AG09319 (cell line): Measurements from ENCODE around the gene ARHGEF6.

ENCODE experiments used
- DNase-seq: peaks from one replicate; pipeline ENCODE4 v3.0.0-alpha.2; 2010; ENCODE audit warnings: low read depth; ENCODE audit errors: extremely low read depth
- TF ChIP-seq, protein P1 (sequence below): IDR thresholded peaks from 2 replicates; pipeline ENCODE4 v1.5.1; 2011; ENCODE audit warnings: low read depth, mild to moderate bottlenecking, inconsistent platforms, low read length, moderate library complexity

The ARHGEF6 gene, protein sequence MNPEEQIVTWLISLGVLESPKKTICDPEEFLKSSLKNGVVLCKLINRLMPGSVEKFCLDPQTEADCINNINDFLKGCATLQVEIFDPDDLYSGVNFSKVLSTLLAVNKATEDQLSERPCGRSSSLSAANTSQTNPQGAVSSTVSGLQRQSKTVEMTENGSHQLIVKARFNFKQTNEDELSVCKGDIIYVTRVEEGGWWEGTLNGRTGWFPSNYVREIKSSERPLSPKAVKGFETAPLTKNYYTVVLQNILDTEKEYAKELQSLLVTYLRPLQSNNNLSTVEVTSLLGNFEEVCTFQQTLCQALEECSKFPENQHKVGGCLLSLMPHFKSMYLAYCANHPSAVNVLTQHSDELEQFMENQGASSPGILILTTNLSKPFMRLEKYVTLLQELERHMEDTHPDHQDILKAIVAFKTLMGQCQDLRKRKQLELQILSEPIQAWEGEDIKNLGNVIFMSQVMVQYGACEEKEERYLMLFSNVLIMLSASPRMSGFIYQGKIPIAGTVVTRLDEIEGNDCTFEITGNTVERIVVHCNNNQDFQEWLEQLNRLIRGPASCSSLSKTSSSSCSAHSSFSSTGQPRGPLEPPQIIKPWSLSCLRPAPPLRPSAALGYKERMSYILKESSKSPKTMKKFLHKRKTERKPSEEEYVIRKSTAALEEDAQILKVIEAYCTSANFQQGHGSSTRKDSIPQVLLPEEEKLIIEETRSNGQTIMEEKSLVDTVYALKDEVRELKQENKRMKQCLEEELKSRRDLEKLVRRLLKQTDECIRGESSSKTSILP

DNA sequence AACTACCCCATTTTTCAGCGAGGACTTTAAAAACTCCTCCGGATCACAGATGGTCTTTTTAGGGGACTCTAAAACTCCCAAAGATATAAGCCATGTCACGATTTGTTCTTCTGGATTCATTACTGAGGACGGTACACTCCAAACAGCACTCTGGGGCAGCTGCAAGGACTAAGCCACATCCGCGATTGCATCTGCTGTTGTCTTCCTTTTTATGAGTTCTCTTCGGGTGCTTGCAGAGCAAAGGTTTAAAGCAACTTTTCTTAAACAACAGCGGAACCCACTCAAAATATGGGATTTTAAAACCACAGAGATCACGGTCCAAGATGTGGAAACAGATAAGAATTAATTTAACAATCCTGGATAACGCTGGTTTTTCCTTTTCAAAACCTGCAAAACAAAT is at the start of gene ARHGEF6:
ARHGEF6 (minus strand) TSS at position 170 of the 400 bp plus-strand sequence; CDS start at position 120, 50 bp downstream.
- TF ChIP-seq, protein P1, sequence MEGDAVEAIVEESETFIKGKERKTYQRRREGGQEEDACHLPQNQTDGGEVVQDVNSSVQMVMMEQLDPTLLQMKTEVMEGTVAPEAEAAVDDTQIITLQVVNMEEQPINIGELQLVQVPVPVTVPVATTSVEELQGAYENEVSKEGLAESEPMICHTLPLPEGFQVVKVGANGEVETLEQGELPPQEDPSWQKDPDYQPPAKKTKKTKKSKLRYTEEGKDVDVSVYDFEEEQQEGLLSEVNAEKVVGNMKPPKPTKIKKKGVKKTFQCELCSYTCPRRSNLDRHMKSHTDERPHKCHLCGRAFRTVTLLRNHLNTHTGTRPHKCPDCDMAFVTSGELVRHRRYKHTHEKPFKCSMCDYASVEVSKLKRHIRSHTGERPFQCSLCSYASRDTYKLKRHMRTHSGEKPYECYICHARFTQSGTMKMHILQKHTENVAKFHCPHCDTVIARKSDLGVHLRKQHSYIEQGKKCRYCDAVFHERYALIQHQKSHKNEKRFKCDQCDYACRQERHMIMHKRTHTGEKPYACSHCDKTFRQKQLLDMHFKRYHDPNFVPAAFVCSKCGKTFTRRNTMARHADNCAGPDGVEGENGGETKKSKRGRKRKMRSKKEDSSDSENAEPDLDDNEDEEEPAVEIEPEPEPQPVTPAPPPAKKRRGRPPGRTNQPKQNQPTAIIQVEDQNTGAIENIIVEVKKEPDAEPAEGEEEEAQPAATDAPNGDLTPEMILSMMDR, result no peak
- no peak for DNase-seq

GRCh38 chrX:136829413-136829812 is 48.7 kb upstream of the ARHGEF6 start:
- TF ChIP-seq, protein P1, result no peak
- DNase-seq, result no peak

GRCh38 chrX:136828830-136829229 is 48.1 kb upstream of the ARHGEF6 start:
- TF ChIP-seq, protein P1, result no peak
- DNase-seq, result no peak

- TF ChIP-seq, protein P1, result no peak
- no peak for DNase-seq
Measured at GRCh38 chrX:136827026-136827425, 46.3 kb upstream of the ARHGEF6 start.

DNA sequence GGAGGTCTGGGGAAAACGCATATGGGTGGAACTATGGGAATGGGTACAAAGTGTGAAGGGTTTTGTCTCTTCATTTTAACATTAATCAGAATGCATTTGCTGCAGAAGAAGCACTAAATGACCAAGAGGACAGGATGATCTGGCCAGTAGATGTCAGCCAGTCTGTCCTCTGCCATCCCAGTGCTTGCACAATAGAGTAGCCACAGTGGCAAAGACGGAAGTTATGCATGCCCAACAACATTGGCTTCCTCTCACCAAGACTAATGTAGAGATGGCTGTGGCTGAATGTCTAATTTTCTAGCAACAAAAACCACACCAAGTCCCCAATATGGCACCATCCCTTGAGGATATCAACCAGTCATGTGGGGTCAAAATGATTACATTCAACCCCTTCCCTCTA is 45.0 kb upstream of the ARHGEF6 start:
- no peak for DNase-seq
- TF ChIP-seq, protein P1, result no peak

GRCh38 chrX:136823175-136823574 is 42.4 kb upstream of the ARHGEF6 start:
- no peak for DNase-seq
- TF ChIP-seq, protein P1, result no peak
